Right atrium auricular region (tissue), 2 donors: ENCODE measurements around the gene LIPA. TPM values are rescaled to one million over a fixed set of nuclear protein-coding genes. Genes with fewer than 3 reads are reported as not detected.

ENCODE experiments used
- DNase-seq: peaks from one replicate; pipeline ENCODE4 v3.0.0-alpha.2; 2019; ENCODE audit warnings: low spot score
- H3K27ac ChIP-seq, 2 donors: fragments of 200-600 bp; sonication (generic); 1 replicate in 1 of 2; 2 replicates in 1 of 2; pipeline ENCODE4 v1.5.1; 2016 to 2019
- H3K27me3 ChIP-seq, 2 donors: fragments of 200-600 bp; sonication (generic); one replicate each; pipeline versions ENCODE4 v1.5.1 to v1.6.0; 2017 to 2019
- H3K36me3 ChIP-seq: fragments of 200-600 bp; sonication (generic); one replicate; pipeline ENCODE4 v1.5.1; 2016
- H3K4me1 ChIP-seq, 2 donors: fragments of 200-600 bp; sonication (generic); one replicate each; pipeline versions ENCODE4 v1.5.1 to v1.6.0; 2017 to 2019
- H3K4me3 ChIP-seq, 2 donors: fragments of 200-600 bp; sonication (generic); 1 replicate in 1 of 2; 2 replicates in 1 of 2; pipeline ENCODE4 v1.5.1; 2017 to 2019; ENCODE audit warnings: mild to moderate bottlenecking in 1 of 2, moderate library complexity in 1 of 2
- H3K9me3 ChIP-seq, 2 donors: fragments of 200-600 bp; sonication (generic); one replicate each; pipeline ENCODE4 v1.5.1; 2019
- total RNA-seq, 2 donors: library from RNA; depleted of rRNA; stranded (reverse); fragments of >200 nt; gene quantifications; one replicate each; pipeline ENCODE4 v1.1.0, GENCODE V29; 2016
- TF ChIP-seq, protein P1 (sequence below), 2 donors: fragments of 200-600 bp; sonication (generic); IDR thresholded peaks; one replicate each; pipeline ENCODE4 v1.5.1; 2019; ENCODE audit warnings: antibody characterized with exemption in 2 of 2

LIPA gene
- total RNA-seq, 2 donors from 2014 or later = 17.6 to 25.7 TPM

DNA sequence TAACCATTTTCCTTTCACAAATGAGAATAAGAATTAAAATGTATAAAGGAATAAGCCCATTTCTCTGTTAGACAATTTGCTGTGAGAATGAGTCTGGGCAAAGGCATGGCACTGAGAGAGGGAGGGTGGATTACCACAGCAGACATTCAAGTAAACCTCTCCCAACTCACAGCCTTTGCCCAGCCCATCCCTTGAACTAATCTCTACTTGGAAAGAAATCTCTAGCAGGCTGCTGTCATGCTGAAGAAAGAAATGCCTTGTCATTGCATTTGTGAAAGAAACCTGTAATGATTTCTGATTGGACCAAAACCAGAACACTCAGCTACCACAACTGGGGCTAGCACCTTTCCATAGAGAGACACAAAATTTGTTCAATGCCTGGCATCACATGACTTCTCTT lies 83.7 kb downstream of the LIPA start:
- H3K27me3 ChIP-seq = no peaks in the 10 kb centered on the region
- TF ChIP-seq, protein P1, sequence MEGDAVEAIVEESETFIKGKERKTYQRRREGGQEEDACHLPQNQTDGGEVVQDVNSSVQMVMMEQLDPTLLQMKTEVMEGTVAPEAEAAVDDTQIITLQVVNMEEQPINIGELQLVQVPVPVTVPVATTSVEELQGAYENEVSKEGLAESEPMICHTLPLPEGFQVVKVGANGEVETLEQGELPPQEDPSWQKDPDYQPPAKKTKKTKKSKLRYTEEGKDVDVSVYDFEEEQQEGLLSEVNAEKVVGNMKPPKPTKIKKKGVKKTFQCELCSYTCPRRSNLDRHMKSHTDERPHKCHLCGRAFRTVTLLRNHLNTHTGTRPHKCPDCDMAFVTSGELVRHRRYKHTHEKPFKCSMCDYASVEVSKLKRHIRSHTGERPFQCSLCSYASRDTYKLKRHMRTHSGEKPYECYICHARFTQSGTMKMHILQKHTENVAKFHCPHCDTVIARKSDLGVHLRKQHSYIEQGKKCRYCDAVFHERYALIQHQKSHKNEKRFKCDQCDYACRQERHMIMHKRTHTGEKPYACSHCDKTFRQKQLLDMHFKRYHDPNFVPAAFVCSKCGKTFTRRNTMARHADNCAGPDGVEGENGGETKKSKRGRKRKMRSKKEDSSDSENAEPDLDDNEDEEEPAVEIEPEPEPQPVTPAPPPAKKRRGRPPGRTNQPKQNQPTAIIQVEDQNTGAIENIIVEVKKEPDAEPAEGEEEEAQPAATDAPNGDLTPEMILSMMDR (IDR thresholded peaks at IDR 0.05) = no peak
- no peaks in the 10 kb centered on the region for H3K4me1 ChIP-seq
- H3K4me3 ChIP-seq = no peak overlapping the region
- DNase-seq = no peak
- H3K36me3 ChIP-seq = no peaks in the 10 kb centered on the region
- no peaks in the 10 kb centered on the region for H3K9me3 ChIP-seq
- H3K27ac ChIP-seq = no peak overlapping the region

DNA sequence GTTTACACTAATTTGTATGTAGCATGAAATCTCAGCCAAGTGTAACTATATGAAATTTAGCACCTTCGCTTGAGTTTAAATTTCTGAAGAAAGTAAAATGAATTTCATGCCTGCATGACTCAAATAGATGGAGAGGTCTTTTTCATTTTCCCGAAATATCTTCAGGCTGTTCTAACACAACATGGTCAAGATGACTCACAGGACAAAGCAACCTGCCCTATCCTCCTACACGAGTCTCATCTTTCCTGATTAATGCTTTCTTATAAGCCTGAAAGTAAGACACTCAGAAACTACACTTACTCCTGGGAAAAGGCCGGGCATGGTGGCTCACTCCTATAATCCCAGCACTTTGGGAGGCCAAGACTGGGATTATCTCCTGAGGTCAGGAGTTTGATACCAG lies 85.7 kb downstream of the LIPA start:
- TF ChIP-seq, protein P1 (IDR thresholded peaks at IDR 0.05) = no peak
- Histone ChIP-seq H3K4me1 (no peaks in the 10 kb centered on the region), H3K27me3 (no peaks in the 10 kb centered on the region), H3K27ac (no peak overlapping the region), H3K9me3 (no peaks in the 10 kb centered on the region), H3K36me3 (no peaks in the 10 kb centered on the region), H3K4me3 (no peak overlapping the region)
- no peak for DNase-seq

DNA sequence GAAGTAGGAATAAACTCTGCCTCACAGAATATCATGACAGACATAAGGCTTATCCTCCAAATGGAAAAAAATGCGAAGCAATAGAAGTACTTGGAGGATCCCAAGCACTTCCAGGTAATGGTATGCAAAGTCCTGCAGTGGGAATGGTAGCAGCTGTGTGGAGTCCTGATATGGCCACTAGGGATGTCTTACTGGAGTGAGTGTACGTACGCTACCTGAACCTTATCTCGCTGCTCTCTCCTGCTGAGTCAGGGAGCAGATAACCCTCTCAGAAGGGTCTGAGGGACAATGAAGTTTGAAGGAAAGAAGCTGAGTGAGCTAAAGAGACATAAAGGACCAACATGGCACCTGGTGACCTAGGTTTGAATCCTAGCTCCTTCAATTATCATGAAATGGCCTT lies 86.7 kb downstream of the LIPA start:
- no peak for DNase-seq
- H3K27me3 ChIP-seq = no peaks in the 10 kb centered on the region
- H3K36me3 ChIP-seq = no peaks in the 10 kb centered on the region
- TF ChIP-seq, protein P1 (IDR thresholded peaks at IDR 0.05) = no peak
- no peaks in the 10 kb centered on the region for H3K9me3 ChIP-seq
- H3K4me3 ChIP-seq = no peak overlapping the region
- no peaks in the 10 kb centered on the region for H3K4me1 ChIP-seq
- H3K27ac ChIP-seq = no peak overlapping the region

DNA sequence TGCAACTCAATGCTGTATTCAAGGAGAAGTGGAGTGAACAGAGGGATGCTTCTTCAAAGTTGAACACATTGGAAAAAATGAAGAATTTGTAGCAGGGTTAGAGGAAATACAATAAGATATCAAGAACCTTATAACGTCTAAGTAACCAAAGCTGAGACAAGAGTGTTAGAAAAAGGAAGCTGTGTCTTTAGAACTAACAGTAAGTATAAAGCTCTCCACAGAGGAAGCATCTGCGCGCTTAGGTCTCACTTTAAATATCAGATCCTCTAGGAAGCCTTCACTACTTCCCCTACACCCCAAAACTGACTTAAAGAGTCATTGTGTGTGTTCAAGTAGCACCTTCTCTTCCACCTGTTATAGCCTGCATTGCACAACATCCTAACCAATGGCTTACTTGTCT lies 87.5 kb downstream of the LIPA start:
- Histone ChIP-seq H3K4me3 (no peak overlapping the region), H3K4me1 (no peaks in the 10 kb centered on the region), H3K27ac (no peak overlapping the region), H3K36me3 (no peaks in the 10 kb centered on the region), H3K27me3 (no peaks in the 10 kb centered on the region), H3K9me3 (no peaks in the 10 kb centered on the region)
- no peak for DNase-seq
- TF ChIP-seq, protein P1 (IDR thresholded peaks at IDR 0.05) = no peak

Other genes with a start within 250 kb of the LIPA start
- 1 to 10 TPM in 1 of 2 donors, under 1 TPM in 1; 0.98 to 1.8 TPM for gene CH25H, start 44.5 kb downstream of the LIPA start, total RNA-seq
- gene IFIT2, start 50.3 kb upstream of the LIPA start, total RNA-seq = 1 to 10 TPM; 2.6 TPM
- 1 to 10 TPM; 6.3 to 6.5 TPM for gene IFIT3, start 76.2 kb upstream of the LIPA start, total RNA-seq
- gene IFIT1B, start 126.3 kb upstream of the LIPA start, total RNA-seq = under 1 TPM in 1 of 2 donors, not detected in 1; 0.24 TPM
- gene IFIT1, start 140.8 kb upstream of the LIPA start, total RNA-seq = 10 to 100 TPM in 1 of 2 donors, 1 to 10 TPM in 1; 6.7 to 10.6 TPM
- gene IFIT5, start 162.8 kb upstream of the LIPA start, total RNA-seq = 10 to 100 TPM in 1 of 2 donors, 1 to 10 TPM in 1; 6.9 to 11.1 TPM